Measurements from ENCODE around the gene EGFL7.

Gene EGFL7

DNA sequence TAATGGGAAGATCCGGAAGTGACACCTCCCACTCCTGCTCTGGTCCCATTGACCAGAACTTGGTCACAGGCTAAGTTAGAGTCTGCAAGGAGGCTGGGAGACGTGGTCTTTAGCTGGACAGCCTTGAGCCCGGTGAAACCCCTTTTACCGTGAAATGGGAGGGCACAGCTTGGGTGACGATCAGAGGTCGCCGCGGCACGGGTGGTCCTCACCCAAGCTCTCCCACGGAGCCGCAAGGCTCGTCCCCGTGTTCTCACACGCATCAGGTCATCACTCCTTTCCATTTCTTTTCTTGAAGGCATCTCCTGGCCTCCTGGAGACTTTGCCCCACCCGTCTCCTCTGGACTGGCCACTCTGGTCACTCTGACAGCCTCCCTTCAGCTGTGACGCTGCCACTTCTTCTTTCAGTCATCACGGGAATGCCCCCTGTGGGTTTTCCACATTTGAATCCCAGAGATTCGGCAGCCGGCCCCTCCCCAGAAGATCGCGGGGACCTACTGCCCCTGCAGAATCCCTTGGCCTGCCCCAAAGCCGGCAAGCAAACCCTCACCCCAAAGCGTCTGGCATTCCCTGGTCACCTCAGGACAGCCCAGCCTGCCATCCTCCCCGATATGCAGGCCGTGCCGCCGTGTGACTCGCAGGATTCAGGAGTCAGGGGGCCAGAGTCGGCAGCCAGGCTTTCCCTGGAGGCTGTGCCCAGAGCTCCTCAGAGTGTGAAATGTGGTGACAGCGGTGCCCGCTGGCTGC, 18.9 kb upstream of the EGFL7 start:
- no peak for DNase-seq (ENCODE audit: low read depth in 2 of 3, low spot score in 1 of 3)

DNA sequence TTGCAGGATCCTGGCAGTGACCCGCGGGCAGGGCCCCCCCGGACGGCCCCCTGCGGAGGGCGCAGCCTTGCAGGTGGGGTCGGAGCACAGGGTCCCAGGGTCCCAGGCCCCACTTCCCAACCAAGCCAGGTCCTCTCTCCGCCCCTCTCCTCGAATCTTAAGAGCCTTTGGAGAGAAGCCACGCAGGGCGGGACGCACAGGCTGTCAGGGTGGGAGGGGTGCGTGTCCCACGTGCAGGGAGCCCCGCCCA, 18.4 kb upstream of the EGFL7 start:
- DNase-seq (ENCODE audit: low read depth in 2 of 3, low spot score in 1 of 3): no peak

DNA sequence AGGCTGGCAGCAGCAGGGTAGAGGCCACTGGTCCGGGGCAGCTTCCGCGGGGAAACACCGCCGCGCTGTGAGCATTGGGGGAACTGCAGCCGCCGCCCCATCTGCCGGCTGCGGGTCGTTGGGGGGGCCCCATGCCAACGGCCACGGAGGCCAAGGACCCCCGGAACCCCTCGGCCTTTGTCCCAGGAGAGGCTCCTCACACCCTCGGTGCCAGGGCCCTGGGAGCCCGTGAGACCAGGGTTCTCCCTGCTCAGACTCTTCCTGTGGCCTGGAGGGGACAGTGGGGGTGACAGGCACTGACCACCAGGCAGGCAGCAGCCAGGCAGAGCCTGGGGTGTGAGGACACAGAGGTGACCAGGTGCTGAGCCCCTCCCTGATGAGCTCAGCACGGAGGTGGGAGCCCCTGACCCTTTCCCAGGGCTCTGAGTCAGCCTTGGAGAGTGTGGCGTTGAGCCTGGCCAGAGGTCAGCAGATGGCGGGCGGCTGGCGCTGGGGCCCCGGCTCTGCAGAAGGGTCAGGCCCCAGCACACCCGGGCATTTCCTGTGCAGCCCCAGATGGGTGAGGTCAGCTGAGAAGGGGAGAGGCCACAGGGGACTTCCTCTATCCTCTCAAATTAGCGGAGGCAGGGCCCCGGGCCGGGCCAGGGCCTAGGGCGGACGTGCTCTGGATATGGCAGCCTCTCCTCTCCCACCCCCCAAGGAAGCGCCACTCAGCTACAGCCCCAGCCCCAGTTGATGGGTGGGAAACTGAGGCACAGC, 17.9 kb upstream of the EGFL7 start:
- peak; percentile 62 to 72 (median 69) for DNase-seq (ENCODE audit: low read depth in 2 of 3, low spot score in 1 of 3)

DNA sequence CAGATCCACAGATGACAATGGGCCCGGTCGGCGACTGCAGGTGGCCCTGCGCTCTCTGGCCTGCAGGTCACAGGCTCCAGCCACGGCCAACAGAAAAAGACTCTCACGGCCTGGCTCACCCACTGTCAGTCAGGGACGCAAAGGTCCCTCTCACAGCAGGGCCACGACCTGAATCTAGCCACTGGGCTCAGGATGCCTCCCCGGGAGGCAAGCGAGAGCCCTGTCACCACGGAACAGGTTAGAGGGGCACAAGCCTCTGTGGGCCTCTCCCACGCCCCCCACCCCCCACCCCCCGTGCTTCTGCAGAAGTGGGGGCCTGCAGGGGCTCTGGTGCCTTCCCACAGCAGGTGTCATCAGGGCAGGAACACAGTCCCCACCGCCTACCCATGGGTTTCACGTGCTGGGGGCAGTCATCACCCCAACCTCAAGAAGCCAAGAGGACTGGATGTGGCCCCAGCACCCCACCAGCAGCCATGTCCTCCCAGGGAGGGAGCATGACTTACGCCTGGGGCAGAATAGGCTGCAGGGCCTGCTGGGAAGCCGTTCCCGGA, 17.3 kb upstream of the EGFL7 start:
- no peak for DNase-seq (ENCODE audit: low read depth in 2 of 3, low spot score in 1 of 3)

DNA sequence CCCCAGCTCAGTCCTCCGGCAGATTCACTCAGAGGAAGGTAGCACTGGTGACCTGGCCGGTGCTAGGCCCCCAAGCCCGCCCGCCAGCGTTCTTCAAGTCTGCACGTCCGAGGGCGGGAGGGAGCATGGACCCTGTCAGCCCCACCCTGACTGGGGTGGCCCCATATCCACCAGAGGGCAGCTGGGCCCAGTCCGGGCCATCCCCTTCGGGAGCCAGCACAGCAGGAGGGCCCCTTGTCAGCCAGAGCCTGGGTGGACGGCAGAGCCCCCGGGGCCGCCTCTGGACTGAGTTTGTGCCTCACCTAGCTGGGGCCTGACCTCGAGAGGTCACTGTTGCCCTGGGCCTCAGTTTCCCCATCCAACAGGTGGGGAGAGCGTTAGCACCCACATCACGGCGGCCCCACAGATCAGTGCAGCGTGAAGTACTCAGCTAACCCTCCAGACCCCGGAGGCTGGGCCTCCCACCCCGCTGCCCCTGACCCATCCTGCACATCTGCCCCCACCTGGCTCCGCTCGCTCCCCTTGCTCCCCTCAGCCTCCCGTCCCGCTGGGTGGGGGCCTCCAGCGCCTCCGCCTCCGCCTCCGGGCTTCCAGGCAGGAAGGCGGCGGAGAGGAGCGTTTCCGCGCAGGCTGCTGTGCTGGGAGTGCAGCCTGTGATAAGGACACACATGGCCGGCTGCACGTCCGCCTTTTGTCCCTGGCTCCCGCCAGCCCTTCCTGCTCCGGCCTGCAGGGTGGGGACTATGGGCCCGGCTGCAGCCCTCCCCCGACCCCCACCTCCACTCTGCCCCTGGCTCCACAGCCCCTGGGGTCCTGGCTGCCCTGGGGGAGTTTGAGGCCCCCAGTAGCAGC, 16.6 kb upstream of the EGFL7 start:
- no peak for DNase-seq (ENCODE audit: low read depth in 2 of 3, low spot score in 1 of 3)

DNA sequence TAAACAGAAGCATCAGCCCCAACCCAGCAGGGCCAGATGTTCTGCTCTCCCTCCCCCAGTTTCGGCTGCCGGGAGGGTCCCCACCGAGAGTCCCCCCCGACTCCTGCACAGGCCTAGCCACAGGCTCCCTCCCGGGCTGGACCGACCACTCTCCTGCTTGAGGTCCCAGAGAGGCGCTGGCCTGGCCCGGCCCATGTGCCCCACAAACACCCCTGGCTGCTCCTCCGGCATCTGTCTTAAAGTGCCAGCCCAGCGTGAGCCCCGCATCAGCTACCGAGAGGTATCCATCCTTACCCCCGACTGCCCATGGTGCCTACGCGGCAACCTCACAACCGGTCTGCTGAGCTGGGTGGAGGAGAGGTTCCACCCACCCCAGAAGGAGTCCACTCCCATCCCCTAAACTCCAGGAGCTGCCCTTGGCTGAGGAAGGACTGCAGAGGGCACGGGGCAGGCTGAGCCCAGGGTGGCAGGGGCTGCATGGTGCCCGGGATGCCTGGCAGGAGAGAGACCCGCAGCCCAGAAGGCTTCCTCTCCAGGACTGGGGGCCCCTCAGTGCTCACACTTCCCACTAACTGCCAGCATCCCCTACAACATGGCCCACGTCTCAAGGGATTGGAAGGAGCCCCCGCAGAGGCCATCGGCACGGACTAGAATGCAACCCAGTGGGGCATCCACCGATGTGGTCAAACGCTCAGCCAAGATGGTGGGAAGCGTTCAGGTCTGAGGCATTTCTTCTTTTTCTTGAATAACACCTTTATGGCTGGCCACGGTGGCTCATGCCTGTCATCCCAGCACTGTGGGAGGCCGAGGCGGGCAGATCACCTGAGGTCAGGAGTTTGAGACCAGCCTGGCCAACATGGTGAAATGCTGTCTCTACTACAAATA, 15.6 kb upstream of the EGFL7 start:
- DNase-seq (ENCODE audit: low read depth in 2 of 3, low spot score in 1 of 3): no peak

DNA sequence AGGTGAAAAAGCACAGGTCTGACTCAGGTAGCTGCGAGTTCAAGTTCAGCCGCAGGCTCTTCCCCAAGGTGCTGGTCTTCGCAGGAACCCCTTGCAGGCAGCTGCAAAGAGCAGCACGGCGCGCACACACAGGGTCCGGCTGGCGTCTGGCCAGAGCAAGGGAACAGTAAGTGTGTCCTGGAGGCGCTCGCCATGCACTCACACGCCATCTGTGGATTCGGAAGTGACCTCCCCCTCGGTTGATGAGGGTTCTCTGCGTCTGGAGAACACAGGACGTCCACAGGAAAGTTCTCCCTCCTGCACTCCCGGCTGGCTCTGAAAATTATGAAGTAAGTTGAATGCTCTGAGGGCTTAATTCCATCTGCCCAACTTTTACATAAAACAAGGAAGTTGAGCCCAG, 14.0 kb upstream of the EGFL7 start:
- DNase-seq (ENCODE audit: low read depth in 2 of 3, low spot score in 1 of 3): no peak

DNA sequence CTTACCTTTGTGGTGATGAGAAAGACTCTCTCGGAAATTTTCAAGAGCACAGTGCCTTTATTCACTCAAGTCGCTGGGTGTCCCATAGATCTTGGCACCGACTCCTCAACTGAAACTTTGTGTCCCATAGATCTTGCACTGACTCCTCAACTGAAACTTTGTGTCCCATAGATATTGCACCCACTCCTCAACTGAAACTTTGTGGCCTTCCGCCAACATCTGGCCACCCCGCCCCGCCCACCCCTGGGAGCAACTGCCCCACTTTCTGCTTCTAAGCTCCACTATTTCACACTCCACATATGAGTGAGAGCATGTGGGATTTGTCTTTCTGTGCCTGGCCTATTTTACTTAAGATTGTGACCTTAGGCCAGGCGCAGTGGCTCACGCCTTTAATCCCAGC, 12.7 kb upstream of the EGFL7 start:
- no peak for DNase-seq (ENCODE audit: low read depth in 2 of 3, low spot score in 1 of 3)

DNA sequence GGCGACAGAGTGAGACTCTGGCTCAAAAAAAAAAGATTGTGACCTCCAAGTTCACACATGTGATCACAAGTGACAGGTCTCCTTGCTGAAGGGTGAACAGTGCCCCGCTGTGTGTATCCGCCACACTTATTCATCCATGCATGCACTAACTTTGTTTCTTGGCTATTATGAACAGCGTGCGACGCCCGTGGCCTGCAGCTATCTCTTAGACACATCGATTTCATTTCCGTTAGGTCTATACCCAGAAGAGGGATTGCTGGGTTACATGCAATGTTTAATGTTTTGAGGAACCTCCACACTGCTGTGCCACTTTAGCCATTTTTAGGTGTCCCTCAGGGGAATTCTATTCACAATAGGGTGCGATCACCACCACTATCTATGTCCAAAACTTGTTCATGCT, 12.1 kb upstream of the EGFL7 start:
- DNase-seq (ENCODE audit: low read depth in 2 of 3, low spot score in 1 of 3): no peak

DNA sequence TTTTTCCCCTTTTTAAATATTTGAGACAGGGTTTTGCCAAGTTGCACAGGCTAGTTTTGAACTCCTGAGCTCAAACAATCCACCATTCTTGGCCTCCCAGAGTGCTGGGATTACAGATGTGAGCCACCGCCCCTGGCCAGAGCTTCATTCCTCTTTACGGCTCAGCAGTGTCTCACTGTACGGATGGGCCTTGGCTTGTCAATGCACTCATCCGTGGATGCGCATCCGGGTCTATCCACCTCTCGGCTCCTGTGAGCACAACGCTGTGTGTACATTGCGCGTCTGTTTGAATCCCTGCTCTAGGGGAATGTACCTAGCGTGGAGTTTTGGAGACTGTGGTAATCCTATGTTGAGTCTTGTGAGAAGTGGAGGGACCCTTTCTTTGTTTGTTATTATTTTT, 10.9 kb upstream of the EGFL7 start:
- DNase-seq (ENCODE audit: low read depth in 2 of 3, low spot score in 1 of 3): no peak

DNA sequence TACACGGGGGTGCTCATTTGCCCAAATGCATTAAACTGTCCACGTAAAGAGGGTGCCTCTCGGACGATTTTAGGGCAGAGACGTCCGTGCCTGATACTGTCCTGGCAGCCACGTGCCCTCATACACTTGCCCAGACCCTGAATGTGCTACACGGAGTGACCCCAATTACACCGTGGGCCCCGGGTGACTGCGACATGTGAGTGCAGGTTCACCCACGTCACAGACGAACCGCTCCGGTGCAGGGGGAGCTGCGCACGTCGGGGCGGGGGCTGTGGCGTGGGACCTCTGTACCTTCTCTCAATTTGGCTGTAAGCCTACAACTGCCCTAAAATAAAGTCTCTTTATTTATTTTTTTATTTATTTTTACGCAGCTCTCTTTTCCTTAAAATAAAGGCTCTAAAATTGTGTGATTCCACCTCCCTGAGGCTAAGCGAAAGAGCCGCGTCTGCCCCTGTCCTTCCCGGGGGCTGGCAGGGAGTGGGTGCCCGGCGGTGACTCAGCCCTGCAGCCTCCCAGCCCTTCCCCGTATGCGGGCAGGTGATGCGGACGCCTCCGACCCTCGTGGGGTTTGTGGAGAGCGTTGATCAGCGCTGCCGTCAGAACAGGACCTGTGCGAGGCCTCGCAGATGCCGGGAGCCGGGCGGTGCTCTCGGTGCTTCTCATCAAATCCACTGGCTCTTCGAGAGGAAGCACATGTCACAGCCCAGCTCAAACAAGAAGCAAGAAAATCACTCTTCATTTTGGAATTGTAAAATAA, 9.2 kb upstream of the EGFL7 start:
- no peak for DNase-seq (ENCODE audit: low read depth in 2 of 3, low spot score in 1 of 3)

DNA sequence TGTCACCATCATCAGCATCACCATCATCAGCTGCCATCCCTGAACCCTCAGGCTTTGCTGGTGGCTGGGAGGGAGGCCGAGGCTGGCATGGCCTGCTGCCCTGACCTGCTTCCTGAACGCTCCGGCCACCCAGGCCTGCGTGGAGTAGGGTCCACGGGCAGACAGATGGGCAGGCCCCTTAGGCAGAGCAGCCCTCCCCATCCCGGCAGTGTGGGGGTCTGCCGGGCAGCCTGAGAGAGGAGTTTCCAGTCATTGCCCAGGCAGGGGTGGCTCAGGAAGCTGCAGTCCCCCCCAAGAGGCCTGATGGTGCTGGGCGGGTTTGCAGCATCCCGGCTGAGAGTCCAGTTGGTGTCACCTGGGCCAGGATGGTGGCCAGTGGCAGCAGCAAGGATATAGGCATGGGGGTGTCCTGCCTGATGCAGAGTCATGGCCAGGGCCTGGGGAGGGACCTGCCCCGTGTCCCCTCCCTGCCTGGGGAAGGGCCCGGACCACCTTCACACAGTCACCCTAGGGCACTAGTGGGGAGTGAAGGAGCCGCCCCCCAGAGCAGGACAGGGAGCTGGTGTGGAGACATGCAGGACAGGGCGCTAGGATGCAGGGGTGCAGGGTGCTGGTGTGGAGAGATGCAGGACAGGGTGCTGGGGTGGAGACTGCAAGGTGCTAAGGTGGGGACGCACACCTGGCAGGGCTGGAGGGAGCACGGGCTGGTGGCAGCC, 7.7 kb upstream of the EGFL7 start:
- no peak for DNase-seq (ENCODE audit: low read depth in 2 of 3, low spot score in 1 of 3)

DNA sequence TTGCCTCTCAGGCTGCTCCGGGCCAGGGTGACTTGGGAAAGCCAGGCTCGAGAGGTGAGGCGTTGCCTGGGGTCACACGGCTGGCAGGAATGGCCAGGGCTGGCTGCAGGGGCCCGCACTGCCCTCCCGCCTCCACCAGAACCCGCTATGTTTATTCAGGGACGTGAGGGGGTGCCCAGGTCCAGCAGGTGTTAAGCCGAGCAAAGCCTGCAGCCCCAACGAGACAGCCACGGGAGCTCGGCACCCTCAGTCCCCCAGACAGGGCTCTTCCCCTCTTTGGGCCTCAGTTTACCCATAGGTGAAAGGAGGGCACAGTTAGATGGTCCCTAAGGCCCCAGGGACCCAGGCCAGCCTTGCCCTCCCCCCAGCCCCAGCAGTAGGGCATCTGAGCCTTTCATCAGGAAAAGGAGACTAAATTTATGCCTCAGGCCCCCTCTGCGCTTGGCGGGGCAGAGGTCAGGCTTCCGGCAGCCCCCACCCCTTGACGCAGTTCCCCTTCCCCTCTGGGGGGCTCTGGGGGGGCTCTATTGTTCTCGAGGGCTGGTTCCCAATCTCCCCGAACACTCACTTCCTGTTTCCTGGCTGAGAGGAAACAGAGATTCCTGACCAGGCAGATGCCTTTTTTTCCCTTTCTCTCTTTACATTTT, 7.1 kb upstream of the EGFL7 start:
- DNase-seq (ENCODE audit: low read depth in 2 of 3, low spot score in 1 of 3): no peak

DNA sequence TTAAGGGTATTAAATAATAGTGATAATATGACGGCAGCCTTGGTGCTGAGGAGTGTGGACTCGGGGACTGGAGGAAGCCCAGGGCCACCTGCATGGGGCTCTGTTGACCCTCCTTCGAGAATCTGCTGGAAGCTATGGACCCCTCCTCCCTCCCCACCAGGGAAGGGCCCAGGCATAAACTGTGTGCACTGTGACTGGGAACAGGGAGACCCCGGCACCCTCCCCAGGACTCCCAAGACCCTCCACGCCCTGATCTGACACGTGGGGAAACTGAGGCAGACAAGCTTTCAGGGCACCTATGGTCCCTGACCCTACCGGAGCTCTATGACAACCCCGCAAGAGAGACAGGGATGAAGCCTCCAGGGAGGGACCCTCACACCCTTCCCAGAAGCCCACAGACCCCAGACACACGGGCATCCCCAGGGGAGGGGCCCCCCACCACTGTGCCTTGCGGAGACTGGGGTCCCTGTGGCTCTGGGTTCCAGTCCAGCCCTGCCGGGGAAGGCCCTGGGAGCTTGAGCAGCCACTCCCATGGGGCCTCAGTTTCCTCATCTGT, 6.5 kb upstream of the EGFL7 start:
- DNase-seq (ENCODE audit: low read depth in 2 of 3, low spot score in 1 of 3): no peak

DNA sequence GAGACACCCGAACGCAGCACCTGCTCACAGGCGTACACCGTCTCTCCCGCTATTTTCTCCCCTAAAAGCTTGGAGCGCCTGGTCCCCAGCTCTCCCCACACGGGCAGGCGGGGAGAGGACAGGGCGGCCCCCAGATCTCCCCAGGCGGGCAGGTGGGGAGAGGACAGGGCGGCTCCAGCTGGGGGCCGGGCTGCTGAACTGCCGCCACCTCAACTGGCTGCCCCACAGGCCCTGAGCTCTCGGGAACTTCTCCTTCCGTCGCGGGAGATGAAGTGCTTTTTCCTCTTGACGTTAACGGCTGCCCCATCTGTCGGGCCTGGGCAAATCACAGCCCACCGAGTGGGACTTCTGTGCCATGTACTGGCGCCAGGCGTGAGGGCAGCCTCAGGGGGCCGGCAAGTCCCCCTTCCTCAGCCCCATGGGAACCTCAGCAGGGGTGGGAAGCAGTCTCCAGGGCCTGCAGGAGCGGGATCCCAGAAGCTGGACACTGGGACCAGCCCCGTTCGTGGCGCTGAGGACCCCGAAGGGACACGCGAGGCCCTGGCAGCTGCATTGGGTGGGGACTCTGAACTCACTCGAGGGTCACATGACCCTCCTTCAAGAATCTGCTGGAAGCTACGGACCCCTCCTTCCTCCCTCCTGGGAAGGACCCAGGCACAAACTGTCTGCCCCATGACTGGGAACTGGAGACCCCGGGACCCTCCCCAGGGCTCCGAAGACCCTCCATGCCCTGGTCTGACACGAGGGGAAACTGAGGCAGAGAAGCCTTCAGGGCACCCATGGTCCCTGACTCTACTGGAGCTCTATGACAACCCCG, 5.7 kb upstream of the EGFL7 start:
- no peak for DNase-seq (ENCODE audit: low read depth in 2 of 3, low spot score in 1 of 3)

DNA sequence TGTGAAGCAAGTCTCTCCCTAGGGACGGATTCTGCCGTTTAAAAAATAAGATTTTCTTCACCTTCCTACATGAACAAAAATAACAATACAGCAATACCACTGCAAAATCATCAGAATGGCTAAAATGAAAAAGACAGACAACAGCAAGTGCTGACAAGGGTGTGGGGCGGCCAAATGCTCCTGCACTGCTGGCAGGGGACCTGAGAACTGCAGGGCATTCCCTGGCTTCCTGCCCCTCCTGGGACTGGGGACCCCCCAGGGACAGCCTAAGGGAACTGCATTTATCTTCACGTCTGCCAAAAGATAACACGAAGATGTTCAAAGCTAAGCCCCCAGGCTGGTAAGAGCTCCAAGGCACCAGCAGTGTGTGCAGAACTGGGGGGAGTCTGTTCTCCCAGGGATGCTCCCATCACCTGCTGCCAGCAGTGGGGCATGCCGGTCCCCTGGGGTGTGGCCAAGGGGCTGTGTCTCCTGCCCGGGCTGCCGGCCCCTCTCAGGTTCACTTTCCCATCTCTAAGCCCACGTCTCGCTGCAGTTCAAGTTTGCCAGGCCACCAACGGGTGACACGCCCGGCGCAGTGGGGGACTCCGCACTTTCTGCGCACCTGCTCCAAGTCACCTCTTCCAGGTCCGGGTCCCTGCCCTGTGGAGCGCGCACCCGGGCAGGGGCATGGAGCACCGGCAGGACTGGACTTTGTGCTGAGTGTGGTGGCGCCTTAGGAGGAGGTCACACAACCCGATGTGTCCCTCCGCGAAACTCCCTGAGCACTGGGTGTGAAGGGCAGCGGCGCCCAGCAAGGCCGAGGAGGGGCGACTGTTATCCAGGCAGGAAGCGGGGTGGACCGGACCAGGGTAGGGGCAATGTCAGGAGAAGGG, 4.5 kb upstream of the EGFL7 start:
- no peak for DNase-seq (ENCODE audit: low read depth in 2 of 3, low spot score in 1 of 3)

Data from stimulated activated CD4-positive, alpha-beta T cell treated with anti-CD3 and anti-CD28 coated beads, Interleukin-12 subunit alpha, Interleukin-12 subunit beta, amount 100 ng/mL, for 48 hours (primary cell).